Measurements from ENCODE around the gene NFIL3.

DNA sequence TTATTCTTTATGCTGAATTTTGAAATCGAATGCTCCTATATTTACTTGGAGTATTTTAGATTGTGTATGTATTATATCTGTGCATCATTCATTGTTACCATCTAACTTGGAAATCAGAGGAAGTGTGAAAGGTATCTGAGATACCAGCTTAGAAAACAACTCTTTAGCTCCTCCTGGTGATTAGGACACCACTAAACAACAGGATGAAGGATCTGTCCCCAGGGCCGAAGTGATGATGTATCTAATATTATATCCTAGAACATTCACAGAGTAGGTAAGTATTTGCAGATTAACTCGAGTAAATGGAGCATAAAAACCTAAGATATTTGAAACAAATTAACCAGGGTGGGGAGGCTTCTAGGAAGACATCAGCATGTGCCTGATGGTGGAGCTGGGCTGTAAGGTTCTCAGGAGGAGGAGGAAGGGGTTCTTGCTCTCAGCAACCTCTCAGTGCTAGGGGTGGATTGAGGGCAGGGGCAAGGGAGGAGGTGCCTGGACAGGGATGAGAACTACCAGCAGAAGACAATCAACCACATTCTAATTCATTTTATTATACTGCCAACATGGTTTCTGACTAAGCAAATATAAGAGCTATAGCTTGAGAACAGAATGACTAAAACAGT, 2.6 kb upstream of the NFIL3 start:
- TF ChIP-seq, protein P1, sequence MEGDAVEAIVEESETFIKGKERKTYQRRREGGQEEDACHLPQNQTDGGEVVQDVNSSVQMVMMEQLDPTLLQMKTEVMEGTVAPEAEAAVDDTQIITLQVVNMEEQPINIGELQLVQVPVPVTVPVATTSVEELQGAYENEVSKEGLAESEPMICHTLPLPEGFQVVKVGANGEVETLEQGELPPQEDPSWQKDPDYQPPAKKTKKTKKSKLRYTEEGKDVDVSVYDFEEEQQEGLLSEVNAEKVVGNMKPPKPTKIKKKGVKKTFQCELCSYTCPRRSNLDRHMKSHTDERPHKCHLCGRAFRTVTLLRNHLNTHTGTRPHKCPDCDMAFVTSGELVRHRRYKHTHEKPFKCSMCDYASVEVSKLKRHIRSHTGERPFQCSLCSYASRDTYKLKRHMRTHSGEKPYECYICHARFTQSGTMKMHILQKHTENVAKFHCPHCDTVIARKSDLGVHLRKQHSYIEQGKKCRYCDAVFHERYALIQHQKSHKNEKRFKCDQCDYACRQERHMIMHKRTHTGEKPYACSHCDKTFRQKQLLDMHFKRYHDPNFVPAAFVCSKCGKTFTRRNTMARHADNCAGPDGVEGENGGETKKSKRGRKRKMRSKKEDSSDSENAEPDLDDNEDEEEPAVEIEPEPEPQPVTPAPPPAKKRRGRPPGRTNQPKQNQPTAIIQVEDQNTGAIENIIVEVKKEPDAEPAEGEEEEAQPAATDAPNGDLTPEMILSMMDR (IDR thresholded peaks at IDR 0.05), result peak; percentile 37 to 60 (median 41)
- no peak for TF ChIP-seq POLR2AphosphoS5 (IDR thresholded peaks at IDR 0.05)
